Neural progenitor cell (in vitro differentiated cells): ENCODE results near the gene RPUSD2.

ENCODE experiments used
- EZH2 ChIP-seq: fragments of 200-600 bp; sonication (generic); IDR thresholded peaks from 2 replicates; pipeline ENCODE4 v1.6.1; 2017; ENCODE audit warnings: antibody characterized with exemption, mild to moderate bottlenecking, moderate library complexity
- TF ChIP-seq, protein P1 (sequence below): fragments of 200-600 bp; sonication (generic); IDR thresholded peaks from 2 replicates; pipeline ENCODE4 v1.5.1; 2017; ENCODE audit warnings: antibody characterized with exemption, mild to moderate bottlenecking

GRCh38 chr15:40618023-40618422, 48.9 kb downstream of the RPUSD2 start:
- TF ChIP-seq, protein P1, sequence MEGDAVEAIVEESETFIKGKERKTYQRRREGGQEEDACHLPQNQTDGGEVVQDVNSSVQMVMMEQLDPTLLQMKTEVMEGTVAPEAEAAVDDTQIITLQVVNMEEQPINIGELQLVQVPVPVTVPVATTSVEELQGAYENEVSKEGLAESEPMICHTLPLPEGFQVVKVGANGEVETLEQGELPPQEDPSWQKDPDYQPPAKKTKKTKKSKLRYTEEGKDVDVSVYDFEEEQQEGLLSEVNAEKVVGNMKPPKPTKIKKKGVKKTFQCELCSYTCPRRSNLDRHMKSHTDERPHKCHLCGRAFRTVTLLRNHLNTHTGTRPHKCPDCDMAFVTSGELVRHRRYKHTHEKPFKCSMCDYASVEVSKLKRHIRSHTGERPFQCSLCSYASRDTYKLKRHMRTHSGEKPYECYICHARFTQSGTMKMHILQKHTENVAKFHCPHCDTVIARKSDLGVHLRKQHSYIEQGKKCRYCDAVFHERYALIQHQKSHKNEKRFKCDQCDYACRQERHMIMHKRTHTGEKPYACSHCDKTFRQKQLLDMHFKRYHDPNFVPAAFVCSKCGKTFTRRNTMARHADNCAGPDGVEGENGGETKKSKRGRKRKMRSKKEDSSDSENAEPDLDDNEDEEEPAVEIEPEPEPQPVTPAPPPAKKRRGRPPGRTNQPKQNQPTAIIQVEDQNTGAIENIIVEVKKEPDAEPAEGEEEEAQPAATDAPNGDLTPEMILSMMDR: no peak
- TF ChIP-seq EZH2: no peak
